Measurements from ENCODE around the gene C19orf47.

The C19orf47 gene

GRCh38 chr19:40273469-40274360 is 74.5 kb downstream of the C19orf47 start:
- TF ChIP-seq ZNF565 (CRISPR knock-in tag; conservative IDR thresholded peaks at IDR 0.05; ENCODE audit: low read depth) (no peak), ZFP30 (CRISPR knock-in tag; IDR thresholded peaks at IDR 0.05) (no peak), PPARA (CRISPR knock-in tag; IDR thresholded peaks at IDR 0.05; ENCODE audit: borderline replicate concordance) (no peak), TCF4 (CRISPR knock-in tag; IDR thresholded peaks at IDR 0.05; ENCODE audit: borderline replicate concordance) (no peak), ARNTL (CRISPR knock-in tag; IDR thresholded peaks at IDR 0.05; ENCODE audit: borderline replicate concordance, low read depth) (no peak), RARB (CRISPR knock-in tag; IDR thresholded peaks at IDR 0.05) (no peak), ESRRG (CRISPR knock-in tag; IDR thresholded peaks at IDR 0.05) (no peak), BACH2 (CRISPR knock-in tag; IDR thresholded peaks at IDR 0.05; ENCODE audit: borderline replicate concordance) (no peak)
- no peak for ATAC-seq

GRCh38 chr19:40272261-40272660 is 75.9 kb downstream of the C19orf47 start:
- ATAC-seq: no peak

GRCh38 chr19:40271706-40272105 is 76.5 kb downstream of the C19orf47 start:
- no peak for ATAC-seq
- TF ChIP-seq TCF4 (CRISPR knock-in tag; IDR thresholded peaks at IDR 0.05; ENCODE audit: borderline replicate concordance) (no peak), PPARA (CRISPR knock-in tag; IDR thresholded peaks at IDR 0.05; ENCODE audit: borderline replicate concordance) (no peak), SNAI2 (CRISPR knock-in tag; IDR thresholded peaks at IDR 0.05) (no peak), ZNF8 (CRISPR knock-in tag; IDR thresholded peaks at IDR 0.05) (no peak), PATZ1 (CRISPR knock-in tag; IDR thresholded peaks at IDR 0.05; ENCODE audit: borderline replicate concordance) (no peak), CSRNP3 (CRISPR knock-in tag; IDR thresholded peaks at IDR 0.05) (no peak), RARB (CRISPR knock-in tag; IDR thresholded peaks at IDR 0.05) (no peak), POU6F1 (CRISPR knock-in tag; IDR thresholded peaks at IDR 0.05; ENCODE audit: borderline replicate concordance, low read depth) (no peak), ZNF565 (CRISPR knock-in tag; conservative IDR thresholded peaks at IDR 0.05; ENCODE audit: low read depth) (no peak), ISL1 (CRISPR knock-in tag; IDR thresholded peaks at IDR 0.05) (no peak), OSR1 (CRISPR knock-in tag; IDR thresholded peaks at IDR 0.05) (no peak), GLIS3 (CRISPR knock-in tag; IDR thresholded peaks at IDR 0.05) (no peak), CREB5 (CRISPR knock-in tag; IDR thresholded peaks at IDR 0.05; ENCODE audit: low read depth) (no peak), CSDC2 (CRISPR knock-in tag; IDR thresholded peaks at IDR 0.05) (no peak), ZFP30 (CRISPR knock-in tag; IDR thresholded peaks at IDR 0.05) (no peak), ZFP3 (CRISPR knock-in tag; IDR thresholded peaks at IDR 0.05) (no peak)

More at GRCh38 chr19:40272261-40272660, 75.9 kb downstream of the C19orf47 start:
- TF ChIP-seq CSRNP3 (CRISPR knock-in tag; IDR thresholded peaks at IDR 0.05) (no peak), PATZ1 (CRISPR knock-in tag; IDR thresholded peaks at IDR 0.05; ENCODE audit: borderline replicate concordance) (no peak), ARNTL (CRISPR knock-in tag; IDR thresholded peaks at IDR 0.05; ENCODE audit: borderline replicate concordance, low read depth) (no peak), BACH2 (CRISPR knock-in tag; IDR thresholded peaks at IDR 0.05; ENCODE audit: borderline replicate concordance) (no peak), ZNF565 (CRISPR knock-in tag; conservative IDR thresholded peaks at IDR 0.05; ENCODE audit: low read depth) (no peak), ZC3H10 (CRISPR knock-in tag; IDR thresholded peaks at IDR 0.05) (no peak), ZFP30 (CRISPR knock-in tag; IDR thresholded peaks at IDR 0.05) (no peak), ZFP3 (CRISPR knock-in tag; IDR thresholded peaks at IDR 0.05) (no peak), SNAI2 (CRISPR knock-in tag; IDR thresholded peaks at IDR 0.05) (no peak), OSR1 (CRISPR knock-in tag; IDR thresholded peaks at IDR 0.05) (no peak), PPARA (CRISPR knock-in tag; IDR thresholded peaks at IDR 0.05; ENCODE audit: borderline replicate concordance) (no peak), CSDC2 (CRISPR knock-in tag; IDR thresholded peaks at IDR 0.05) (no peak), TCF4 (CRISPR knock-in tag; IDR thresholded peaks at IDR 0.05; ENCODE audit: borderline replicate concordance) (no peak), ISL1 (CRISPR knock-in tag; IDR thresholded peaks at IDR 0.05) (no peak), GLIS3 (CRISPR knock-in tag; IDR thresholded peaks at IDR 0.05) (no peak), RARB (CRISPR knock-in tag; IDR thresholded peaks at IDR 0.05) (no peak)
